Measurements from ENCODE around the gene IDI2.
A peak's percentile ranks its signal among the peaks of the same experiment; 100 is the strongest.
"Not testable (repeated sequence)": the region's sequence is repeated elsewhere in the genome, so short reads cannot be mapped to it uniquely, and the experiment has no call there.

IDI2 gene

DNA sequence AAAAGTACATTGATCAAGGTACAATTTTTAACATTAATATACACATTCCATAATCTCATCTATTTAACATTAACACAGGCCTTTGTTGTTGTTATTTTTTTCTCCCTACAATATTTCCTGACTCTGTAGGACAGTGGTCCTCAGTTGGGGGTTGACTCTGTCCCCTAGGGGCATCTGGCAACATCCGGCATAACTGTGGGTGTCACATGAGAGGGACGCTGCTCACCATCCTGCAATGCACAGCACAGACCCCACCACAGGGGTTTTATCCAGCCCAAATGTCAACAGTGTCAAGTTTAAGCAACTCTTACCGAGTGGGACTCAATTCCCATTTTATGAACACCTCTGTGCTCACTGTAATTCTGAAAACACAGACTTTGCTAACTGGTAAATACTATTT, 14.5 kb upstream of the IDI2 start:
- no peak for DNase-seq (ENCODE audit: low spot score)

GRCh38 chr10:1038769-1039168, 13.1 kb upstream of the IDI2 start:
- POLR2A ChIA-PET (ENCODE audit: low non-redundant PET); H3K27ac ChIP-seq; CTCF ChIA-PET; DNase-seq (ENCODE audit: low spot score): not testable (repeated sequence)

More for the DNA sequence above, 14.5 kb upstream of the IDI2 start:
- ChIA-PET POLR2A (ENCODE audit: low non-redundant PET) (no interaction called here), CTCF (no interaction called here)
- no peak for TF ChIP-seq CTCF (conservative IDR thresholded peaks at IDR 0.05; ENCODE audit: low read depth)
- H3K27ac ChIP-seq = no peak overlapping the region

DNA sequence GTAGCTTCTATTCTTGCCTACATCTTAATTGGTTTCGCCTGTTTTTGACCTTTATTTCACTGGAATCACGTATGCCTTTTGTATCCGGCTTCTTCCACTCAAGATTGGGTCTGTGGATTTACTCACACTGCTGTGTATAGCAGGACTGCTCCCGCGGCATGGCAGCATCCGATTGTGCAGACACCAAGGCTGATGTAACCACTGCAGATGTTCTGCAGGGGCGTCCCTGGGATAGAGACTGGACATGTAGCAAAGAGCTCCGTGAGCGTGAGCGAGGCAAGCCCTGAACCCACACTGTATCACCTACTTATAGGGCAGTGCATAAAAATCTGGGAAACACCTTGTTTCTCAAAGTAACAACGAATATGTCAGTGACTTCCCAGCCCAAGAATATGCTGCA, 11.4 kb upstream of the IDI2 start:
- no peak for TF ChIP-seq CTCF (conservative IDR thresholded peaks at IDR 0.05; ENCODE audit: low read depth)
- CTCF ChIA-PET = no interaction called here
- H3K27ac ChIP-seq = peak overlapping the region; percentile 82
- POLR2A ChIA-PET (ENCODE audit: low non-redundant PET) = no interaction called here
- DNase-seq (ENCODE audit: low spot score) = no peak

- POLR2A ChIA-PET (ENCODE audit: low non-redundant PET) = no interaction called here
- CTCF ChIA-PET = no interaction called here
- H3K27ac ChIP-seq = peak overlapping the region; percentile 82
- DNase-seq (ENCODE audit: low spot score) = peak; percentile 89
- no peak for TF ChIP-seq CTCF (conservative IDR thresholded peaks at IDR 0.05; ENCODE audit: low read depth)
Measured at GRCh38 chr10:1036341-1036791, 10.7 kb upstream of the IDI2 start.

GRCh38 chr10:1035201-1035600, 9.5 kb upstream of the IDI2 start:
- DNase-seq (ENCODE audit: low spot score) = no peak
- ChIA-PET POLR2A (ENCODE audit: low non-redundant PET) (no interaction called here), CTCF (no interaction called here)
- peak overlapping the region; percentile 82 for H3K27ac ChIP-seq
- TF ChIP-seq CTCF (conservative IDR thresholded peaks at IDR 0.05; ENCODE audit: low read depth) = no peak

DNA sequence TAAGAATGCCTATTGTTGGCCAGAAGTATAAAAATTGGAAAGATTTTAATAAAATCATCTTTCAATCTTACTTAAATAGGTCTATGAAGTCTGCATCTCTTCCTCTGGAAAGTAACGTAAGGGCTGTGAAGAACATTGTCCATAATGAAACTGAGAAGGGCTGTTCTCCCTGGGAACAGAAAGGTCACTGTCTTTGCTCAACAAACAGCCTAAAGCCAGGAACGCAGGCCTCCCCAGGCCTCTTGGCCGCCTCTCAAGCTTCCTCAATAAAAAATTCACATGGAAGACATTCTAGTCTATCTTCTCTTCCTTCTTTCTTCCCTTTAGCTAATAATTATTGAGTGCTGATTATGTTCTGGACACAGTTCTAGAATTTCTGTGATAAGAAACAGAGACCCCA, 9.1 kb upstream of the IDI2 start:
- no peak for DNase-seq (ENCODE audit: low spot score)
- H3K27ac ChIP-seq = no peak overlapping the region
- no peak for TF ChIP-seq CTCF (conservative IDR thresholded peaks at IDR 0.05; ENCODE audit: low read depth)
- CTCF ChIA-PET = no interaction called here
- POLR2A ChIA-PET (ENCODE audit: low non-redundant PET) = no interaction called here

DNA sequence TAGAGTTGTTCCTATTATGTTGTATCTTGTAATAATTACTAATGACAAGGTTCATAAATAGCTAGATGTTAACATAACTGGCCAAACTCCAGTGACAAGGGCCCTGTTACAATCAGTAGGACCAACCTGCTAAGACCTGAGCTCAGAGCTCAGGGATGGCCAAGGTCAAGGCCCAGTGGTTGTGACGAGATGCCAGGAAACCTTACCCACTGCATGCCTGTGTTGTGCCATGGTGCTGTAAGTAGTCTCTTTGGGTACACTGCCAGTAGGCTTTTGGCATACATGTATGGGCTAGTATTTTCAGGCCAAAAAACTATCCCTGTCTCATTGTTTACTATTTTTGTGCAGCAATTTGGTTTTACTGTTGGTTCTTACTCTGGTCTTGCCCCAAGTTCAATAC, 7.9 kb upstream of the IDI2 start:
- CTCF ChIA-PET = no interaction called here
- POLR2A ChIA-PET (ENCODE audit: low non-redundant PET) = no interaction called here

More for the DNA sequence above, 7.9 kb upstream of the IDI2 start:
- H3K27ac ChIP-seq = no peak overlapping the region
- no peak for TF ChIP-seq CTCF (conservative IDR thresholded peaks at IDR 0.05; ENCODE audit: low read depth)
- no peak for DNase-seq (ENCODE audit: low spot score)
